Measurements from ENCODE around the gene F7. TPM values are rescaled to one million over a fixed set of nuclear protein-coding genes. Genes with fewer than 3 reads are reported as not detected.
A peak's percentile ranks its signal among the peaks of the same experiment; 100 is the strongest.

Gene F7
- total RNA-seq, 1 experiment from 2014 or later, result 0.26 TPM

DNA sequence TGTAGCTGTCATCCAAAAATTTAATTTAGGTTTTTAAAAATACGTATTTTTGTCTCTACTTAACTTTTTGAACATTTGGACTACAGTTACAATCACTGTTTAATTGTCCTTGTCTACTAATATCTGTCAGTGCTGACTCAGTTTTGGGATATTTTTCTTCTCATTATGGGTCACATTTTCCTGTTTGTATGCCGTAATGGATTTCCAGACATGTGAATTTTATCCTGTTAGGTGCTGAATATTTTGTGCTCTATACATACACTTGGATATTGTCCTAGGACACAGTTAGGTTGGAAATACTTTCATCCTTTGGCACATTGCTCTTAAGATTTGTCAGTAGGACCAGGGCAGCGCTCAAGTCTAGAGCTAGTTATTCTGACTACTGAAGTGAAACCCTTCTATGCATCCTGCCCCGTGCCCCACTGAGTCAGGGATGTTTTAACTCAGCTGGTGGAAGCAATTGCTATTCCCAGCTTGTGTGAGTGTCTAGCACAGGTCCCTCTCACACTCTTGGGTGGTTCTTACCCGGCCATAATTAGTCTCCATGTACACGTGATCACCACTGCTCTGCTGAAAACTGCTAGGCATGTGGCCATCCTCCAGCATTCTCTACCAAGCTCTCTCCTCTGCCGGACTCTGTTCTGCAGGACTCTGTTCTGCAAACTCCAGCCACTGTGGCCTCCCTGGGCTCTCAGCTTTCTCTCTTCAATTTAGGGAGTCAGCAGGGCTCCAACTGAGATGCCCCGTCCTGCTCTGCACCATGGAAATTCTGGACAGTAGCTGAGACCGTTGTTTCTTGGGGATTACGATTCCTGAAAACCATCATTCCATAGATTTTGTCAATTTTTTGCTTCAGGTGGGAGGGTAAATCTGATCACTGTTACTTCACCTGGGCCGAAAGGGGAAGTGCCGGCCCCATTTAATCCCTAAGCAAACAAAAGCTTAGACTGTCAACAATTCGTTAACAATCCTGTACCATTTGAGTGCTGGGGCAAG is 64.0 kb downstream of the F7 start:
- TF ChIP-seq SMAD4 (CRISPR knock-in tag; IDR thresholded peaks at IDR 0.05) (no peak), PRRX2 (CRISPR knock-in tag; IDR thresholded peaks at IDR 0.05) (no peak), GABPB1 (CRISPR knock-in tag; IDR thresholded peaks at IDR 0.05) (0 out of 2 replicates have a peak, but pooled peaks have one; percentile 11), MXD4 (CRISPR knock-in tag; IDR thresholded peaks at IDR 0.05; ENCODE audit: borderline replicate concordance) (no peak), NFATC4 (CRISPR knock-in tag; IDR thresholded peaks at IDR 0.05) (no peak), FOXJ3 (CRISPR knock-in tag; IDR thresholded peaks at IDR 0.05; ENCODE audit: borderline replicate concordance) (no peak)
- TF ChIP-seq, protein P1, sequence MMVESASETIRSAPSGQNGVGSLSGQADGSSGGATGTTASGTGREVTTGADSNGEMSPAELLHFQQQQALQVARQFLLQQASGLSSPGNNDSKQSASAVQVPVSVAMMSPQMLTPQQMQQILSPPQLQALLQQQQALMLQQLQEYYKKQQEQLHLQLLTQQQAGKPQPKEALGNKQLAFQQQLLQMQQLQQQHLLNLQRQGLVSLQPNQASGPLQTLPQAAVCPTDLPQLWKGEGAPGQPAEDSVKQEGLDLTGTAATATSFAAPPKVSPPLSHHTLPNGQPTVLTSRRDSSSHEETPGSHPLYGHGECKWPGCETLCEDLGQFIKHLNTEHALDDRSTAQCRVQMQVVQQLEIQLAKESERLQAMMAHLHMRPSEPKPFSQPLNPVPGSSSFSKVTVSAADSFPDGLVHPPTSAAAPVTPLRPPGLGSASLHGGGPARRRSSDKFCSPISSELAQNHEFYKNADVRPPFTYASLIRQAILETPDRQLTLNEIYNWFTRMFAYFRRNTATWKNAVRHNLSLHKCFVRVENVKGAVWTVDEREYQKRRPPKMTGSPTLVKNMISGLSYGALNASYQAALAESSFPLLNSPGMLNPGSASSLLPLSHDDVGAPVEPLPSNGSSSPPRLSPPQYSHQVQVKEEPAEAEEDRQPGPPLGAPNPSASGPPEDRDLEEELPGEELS (CRISPR knock-in tag; IDR thresholded peaks at IDR 0.05), result no peak
- TF ChIP-seq, protein P2, sequence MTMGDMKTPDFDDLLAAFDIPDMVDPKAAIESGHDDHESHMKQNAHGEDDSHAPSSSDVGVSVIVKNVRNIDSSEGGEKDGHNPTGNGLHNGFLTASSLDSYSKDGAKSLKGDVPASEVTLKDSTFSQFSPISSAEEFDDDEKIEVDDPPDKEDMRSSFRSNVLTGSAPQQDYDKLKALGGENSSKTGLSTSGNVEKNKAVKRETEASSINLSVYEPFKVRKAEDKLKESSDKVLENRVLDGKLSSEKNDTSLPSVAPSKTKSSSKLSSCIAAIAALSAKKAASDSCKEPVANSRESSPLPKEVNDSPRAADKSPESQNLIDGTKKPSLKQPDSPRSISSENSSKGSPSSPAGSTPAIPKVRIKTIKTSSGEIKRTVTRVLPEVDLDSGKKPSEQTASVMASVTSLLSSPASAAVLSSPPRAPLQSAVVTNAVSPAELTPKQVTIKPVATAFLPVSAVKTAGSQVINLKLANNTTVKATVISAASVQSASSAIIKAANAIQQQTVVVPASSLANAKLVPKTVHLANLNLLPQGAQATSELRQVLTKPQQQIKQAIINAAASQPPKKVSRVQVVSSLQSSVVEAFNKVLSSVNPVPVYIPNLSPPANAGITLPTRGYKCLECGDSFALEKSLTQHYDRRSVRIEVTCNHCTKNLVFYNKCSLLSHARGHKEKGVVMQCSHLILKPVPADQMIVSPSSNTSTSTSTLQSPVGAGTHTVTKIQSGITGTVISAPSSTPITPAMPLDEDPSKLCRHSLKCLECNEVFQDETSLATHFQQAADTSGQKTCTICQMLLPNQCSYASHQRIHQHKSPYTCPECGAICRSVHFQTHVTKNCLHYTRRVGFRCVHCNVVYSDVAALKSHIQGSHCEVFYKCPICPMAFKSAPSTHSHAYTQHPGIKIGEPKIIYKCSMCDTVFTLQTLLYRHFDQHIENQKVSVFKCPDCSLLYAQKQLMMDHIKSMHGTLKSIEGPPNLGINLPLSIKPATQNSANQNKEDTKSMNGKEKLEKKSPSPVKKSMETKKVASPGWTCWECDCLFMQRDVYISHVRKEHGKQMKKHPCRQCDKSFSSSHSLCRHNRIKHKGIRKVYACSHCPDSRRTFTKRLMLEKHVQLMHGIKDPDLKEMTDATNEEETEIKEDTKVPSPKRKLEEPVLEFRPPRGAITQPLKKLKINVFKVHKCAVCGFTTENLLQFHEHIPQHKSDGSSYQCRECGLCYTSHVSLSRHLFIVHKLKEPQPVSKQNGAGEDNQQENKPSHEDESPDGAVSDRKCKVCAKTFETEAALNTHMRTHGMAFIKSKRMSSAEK (CRISPR knock-in tag; IDR thresholded peaks at IDR 0.05; ENCODE audit: borderline replicate concordance), result no peak
- H3K36me3 Mint-ChIP-seq, result peaks cover 23% of the 10 kb centered on the region
- ChIA-PET CTCF (interaction anchor here (0.6 to 1.2 kb wide), 2 partner anchors 58 to 84 kb away, joined by 3 to 8 read pairs; no protein-coding TSS in a partner anchor), POLR2A (no interaction called here)
- DNase-seq (ENCODE audit: low spot score), result no peak
- no peaks in the 10 kb centered on the region for H3K9me3 Mint-ChIP-seq
- ATAC-seq, result no peak
- no peak overlapping the region for H3K4me3 Mint-ChIP-seq
- H3K27me3 Mint-ChIP-seq (ENCODE audit: low read depth), result no peaks in the 10 kb centered on the region
- H3K4me1 Mint-ChIP-seq, result peaks cover 16% of the 10 kb centered on the region
- H3K27ac Mint-ChIP-seq, result peak overlapping the region; percentile 41

Other genes starting within 250 kb of the F7 start
- gene MCF2L, start 136.6 kb upstream of the F7 start, total RNA-seq (2021), result 34.8 to 35.4 TPM (median 34.9 TPM) in 3 replicates
- 0.87 to 2.8 TPM (median 2.6 TPM) in 3 replicates for gene F10, start 17.0 kb downstream of the F7 start, total RNA-seq (2021)
- gene PROZ, start 52.9 kb downstream of the F7 start, total RNA-seq (2021), result not detected in 3 replicates
- 64.9 to 69.4 TPM (median 68.5 TPM) in 3 replicates for gene PCID2, start 102.9 kb downstream of the F7 start, total RNA-seq (2021)
- 97.4 to 100 TPM (median 99.9 TPM) in 3 replicates for gene CUL4A, start 103.8 kb downstream of the F7 start, total RNA-seq (2021)
- 135 to 150 TPM (median 140 TPM) in 3 replicates for gene LAMP1, start 191.4 kb downstream of the F7 start, total RNA-seq (2021)

All from WTC11 (cell line).